HG02623 (cell line): ENCODE results near the gene CRYBA4.

Source experiments
- ATAC-seq: cut with Tn5 transposase; IDR thresholded peaks from one replicate; pipeline ENCODE4 v1.9.1; 2021; ENCODE audit warnings: moderate library complexity; ENCODE audit not compliant: unreplicated experiment

The CRYBA4 gene

DNA sequence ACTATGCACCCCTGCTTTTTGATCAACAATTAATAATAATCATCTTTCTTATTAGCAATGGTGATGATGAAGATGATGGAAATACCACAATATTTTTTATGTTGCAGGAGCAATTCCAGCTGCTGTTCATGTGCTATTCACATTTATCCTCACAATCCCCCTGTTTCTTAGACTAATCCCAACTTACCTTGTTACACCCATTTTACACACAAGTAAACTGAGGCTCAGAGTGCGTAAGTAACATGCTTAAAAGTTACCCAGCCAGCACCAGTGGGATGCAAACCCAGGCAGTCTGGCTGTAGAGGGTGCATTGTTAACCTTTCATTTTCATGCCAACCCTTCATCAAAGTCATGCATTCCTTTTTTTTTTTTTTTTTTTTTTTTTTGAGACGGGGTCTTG, 1.6 kb upstream of the CRYBA4 start:
- no peak for ATAC-seq

- no peak for ATAC-seq
Measured at GRCh38 chr22:26623984-26624383, 2.2 kb downstream of the CRYBA4 start.

GRCh38 chr22:26624803-26625202, 3.0 kb downstream of the CRYBA4 start:
- ATAC-seq: no peak

DNA sequence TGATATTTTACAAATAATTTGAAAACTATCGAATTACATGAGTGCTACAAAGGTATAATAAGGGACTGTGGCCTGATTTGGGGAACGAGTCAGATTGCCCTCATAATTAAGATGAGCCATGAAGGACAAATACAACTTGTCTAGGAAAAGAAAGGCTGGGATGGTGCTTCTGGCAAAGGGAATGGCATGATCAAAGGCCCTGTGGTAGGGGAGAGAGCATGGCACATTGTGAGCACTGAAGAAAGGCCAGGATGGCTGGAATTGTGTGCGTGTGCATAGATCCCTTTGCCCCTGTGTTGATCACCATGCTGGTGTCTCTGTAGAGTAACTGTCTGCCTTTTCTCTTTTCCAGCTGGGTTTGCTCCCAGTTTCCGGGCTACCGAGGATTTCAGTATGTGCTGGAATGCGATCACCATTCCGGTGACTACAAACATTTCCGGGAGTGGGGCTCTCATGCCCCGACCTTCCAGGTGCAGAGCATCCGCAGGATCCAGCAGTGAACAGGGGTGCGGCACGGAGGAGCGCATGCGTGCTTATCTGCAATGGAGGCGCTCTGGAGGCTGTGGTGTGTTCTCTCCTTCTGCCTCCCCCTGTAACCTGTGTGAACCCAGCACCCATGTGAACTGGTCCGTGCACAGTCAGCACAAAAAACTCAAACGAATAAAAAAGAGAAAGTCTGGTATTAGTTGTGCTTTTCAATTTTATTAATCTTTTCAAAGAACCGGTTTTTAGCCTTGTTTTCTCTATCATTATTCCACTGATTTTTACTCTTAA, 8.4 kb downstream of the CRYBA4 start:
- no peak for ATAC-seq

DNA sequence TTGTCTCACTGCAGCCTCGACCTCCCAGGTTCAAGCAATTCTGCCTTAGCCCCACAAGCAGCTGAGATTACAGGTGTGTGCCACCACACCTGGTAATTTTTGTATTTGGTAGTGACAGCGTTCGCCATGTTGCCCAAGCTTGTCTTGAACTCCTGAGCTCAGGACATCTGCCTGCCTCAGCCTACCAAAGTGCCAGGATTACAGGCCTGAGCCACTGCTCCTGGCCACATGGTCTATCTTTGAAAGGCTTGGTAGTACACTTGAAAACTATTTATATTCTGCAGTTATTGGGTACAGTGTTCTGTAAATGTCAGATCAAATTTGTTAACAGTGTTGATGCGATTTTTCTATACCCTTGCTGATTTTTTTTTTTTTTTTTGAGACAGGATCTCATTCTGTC, 9.5 kb downstream of the CRYBA4 start:
- no peak for ATAC-seq

- ATAC-seq: no peak
Measured at GRCh38 chr22:26632422-26633155, 10.8 kb downstream of the CRYBA4 start.

DNA sequence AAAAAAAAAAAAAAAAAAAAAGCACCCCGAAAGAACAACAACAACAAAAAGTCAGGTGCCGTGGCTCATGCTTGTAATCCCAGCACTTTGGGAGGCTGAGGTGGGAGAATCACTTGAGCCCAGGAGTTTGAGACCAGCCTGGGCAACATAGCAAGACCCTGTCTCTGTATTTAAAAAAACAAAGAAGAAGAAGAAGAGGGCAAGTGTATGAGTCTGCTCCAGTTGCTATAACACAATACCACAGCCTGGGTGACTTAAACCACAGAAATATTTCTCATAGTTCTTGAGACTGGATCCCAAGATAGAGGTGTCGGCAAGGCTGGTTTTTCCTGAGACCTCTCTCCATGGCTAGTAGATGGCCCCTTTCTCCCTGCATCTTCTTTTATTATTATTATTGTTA, 12.4 kb downstream of the CRYBA4 start:
- no peak for ATAC-seq

GRCh38 chr22:26635117-26635516, 13.4 kb downstream of the CRYBA4 start:
- no peak for ATAC-seq

DNA sequence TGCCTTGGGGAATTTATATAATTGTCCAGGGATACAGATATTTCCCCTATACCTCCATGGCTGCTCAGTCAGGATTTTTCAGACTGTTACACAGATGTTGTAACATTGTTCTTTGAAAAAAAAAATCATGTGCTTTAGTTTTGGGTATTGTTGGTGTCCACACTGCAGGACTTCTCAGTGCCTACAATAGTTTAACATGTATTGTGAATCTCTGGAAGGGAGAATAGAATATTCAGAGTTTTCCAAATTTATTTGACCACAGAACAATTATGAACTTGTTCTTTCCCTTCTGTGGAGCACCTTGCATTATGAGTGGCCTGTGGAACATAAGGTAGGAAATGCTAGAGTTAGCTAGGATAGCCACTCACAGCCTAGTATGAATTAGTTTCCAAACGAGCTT, 14.5 kb downstream of the CRYBA4 start:
- ATAC-seq: no peak

DNA sequence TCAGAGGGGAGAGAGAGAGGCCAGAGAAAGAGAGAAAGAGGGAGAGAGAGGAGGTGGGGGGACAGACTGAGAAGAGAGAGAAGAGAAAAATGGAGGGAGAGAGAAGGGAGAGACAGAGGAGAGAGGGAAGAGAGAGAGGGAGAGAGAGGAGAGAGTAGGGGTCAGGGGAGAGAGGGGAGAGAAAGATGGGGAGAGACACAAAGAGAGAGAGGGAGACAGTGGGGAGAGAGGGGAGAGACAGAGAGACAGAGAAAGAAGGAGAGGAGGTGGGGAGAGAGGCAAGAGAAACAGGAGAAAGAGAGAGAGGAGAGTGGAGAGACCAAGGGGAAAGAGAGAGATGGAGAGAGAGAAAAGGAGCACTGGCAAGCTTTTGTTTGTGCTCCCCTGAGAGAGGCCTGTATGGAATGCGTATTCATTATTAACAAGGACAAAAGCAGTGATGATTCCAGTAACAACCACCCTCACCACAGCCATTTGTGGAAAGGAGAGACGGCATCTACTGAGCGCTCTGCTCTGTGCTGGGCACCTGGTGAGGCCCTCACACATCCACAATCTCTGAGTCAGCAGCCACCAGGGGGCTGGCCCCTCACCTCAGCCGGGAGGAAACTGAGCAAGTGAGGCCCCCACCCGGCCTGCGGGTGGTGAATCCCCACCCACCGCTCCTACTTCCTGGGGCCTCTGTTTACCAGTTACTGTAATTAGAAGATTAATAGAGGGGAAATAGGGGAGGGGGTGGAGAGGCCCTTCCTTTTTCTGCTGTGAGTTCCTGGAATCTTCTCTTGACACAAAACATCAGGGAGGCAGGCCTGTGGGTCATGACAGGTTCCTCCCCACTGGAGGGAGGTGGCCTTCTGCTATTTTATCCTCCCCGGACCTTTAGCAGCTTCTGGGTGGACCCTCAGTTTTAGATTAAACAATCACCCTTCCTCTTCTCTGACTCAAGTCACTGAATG, 21.0 kb downstream of the CRYBA4 start:
- ATAC-seq: no peak

GRCh38 chr22:26643418-26644100, 21.8 kb downstream of the CRYBA4 start:
- ATAC-seq: no peak

DNA sequence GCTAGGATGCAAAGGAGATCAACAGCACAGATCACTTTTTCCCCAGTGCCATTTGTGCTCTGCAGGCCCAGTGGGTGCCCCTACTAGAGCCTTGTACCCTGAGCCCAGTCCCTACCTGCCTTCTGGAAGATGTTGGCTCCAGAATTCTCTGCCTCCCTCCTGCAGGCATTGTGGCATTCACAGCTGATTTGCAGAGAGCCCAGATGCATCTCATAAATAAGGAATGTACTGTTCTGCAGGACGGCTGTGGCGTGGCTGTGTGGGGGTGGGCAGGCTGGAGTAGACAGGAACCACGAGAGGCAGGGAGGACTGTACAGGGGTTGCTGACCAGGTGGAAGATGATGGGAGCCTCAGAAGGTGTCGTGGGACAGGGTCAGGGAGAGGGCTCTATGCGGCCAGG, 24.4 kb downstream of the CRYBA4 start:
- ATAC-seq: no peak

- ATAC-seq: no peak
Measured at GRCh38 chr22:26648011-26648497, 26.3 kb downstream of the CRYBA4 start.

DNA sequence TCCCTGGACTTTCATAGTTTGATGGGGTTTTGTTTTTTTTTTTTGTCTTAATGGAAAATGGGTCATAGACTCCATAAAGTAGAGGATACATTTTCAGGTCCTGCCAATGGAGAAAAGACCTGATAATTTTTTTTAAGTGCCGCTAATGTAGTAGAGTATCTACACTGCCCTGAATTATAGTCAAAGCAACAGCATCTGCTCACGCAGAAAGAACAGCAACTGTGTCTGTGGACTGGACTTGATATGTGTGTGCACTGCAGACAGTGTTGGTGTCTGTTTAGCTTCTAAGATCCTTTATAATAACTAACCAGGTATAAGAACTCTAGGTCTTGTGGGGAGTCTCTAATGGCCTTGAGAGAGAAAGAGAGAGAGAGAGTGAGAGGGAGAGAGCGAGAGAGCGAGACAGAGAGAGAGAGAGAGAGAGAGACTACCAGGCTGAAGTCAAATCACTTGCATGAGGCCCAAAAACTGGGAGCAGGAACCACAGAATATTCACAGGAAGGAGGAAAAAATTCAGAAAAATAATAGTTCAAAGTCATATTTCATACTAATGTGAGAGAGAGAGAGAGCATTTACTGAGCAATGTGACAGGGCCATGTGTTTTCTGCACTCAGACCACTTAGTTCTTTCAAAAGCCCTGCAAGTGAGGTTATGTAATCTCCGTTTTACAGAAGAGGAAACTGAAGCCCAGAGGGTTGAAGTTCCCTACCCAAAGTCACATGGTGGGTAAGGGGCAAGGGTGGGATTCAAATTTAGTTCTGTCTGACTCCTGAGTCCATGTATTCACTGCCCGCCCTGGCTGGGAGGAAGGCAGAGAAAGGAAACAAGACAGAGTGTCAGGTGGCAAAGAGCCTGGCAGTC, 27.0 kb downstream of the CRYBA4 start:
- no peak for ATAC-seq

GRCh38 chr22:26650722-26651421, 29.1 kb downstream of the CRYBA4 start:
- no peak for ATAC-seq

DNA sequence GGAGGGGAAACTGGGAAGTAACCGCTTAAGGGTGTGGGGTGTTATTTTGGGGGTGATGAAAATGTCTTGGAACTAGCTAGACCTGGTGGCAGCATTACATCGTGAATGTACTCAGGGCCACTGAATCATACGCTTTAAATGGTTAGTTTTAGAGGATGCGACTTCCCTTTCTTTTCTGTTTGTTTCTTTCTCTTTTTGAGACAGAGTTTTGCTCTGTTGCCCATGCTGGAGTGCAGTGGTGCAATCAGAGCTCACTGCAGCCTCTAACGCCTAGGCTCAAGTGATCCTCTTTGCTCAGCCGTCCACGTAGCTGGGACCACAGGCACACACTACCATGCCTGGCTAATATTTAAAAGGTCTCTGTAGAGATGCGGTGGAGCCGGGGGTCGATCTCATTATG, 30.1 kb downstream of the CRYBA4 start:
- no peak for ATAC-seq

DNA sequence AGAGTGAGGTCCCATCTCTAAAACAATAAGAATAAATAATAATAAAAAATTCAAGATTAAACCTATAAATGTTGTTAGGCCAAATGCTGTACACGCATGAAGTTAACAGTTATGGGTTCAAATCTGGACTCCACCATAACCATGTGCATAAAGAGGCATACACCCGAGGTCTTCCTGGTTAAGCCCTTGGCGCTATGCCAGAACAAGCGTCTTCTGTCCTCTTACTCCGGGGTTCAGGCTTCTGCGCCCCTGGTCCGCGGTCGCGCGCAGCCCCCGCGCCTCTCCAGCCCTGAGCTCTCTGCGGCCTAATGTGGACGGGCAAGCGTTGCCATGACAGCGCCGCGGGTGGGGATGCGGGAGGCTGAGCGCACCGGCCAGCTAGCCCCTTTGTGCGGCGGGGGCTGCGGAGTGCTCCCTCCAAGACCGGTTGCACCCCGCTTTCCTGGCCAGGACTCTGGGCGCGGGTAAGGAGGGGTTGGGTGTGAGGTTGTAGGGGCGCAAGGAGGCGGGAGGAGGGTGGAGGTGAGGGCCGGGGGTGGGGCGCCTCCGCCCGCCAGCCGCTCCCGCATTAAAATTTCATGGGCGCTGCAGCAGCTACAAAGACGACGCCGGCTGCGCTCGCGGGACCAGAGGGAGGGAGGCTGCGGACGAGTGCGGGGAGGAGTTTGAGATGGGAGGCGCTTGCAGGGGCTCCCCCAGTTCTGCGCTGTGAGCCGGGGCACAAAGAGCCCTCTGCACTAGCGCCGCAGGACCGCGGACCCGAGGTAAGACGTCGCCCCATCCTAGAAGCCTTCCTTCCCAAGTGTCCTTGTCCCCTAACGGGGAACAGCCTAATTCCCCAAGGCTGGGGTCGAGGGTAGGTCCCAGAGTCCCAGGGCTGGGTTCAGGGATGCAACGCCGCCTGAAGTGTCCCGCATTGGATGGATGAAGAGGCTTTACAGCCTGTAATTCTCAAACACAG, 35.4 kb downstream of the CRYBA4 start, which contains the start of gene MIAT:
Gene MIAT (plus strand): TSS at position 698 of the 961 bp plus-strand sequence.
- ATAC-seq: no peak

DNA sequence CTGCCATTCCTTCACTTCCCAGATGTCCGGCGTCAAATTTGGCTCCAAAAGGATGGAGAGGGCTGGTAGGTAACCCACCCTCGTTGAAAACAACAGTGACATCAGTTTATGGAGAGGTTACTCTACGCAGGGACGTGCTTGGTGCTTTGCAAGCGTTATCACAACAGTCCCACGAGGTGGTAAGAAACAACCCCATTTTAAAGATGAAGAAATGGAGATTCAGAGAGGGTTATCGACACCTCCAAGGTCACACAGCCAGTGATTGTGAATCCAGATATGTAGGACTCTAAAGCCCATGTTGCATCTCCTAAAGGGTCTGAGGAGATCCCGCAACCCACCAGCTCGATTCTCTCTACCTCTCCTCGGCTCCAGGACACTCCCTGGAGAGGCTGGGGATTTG, 36.4 kb downstream of the CRYBA4 start:
- ATAC-seq: no peak
